GM21529 (cell line): Measurements from ENCODE around the gene RPTOR.

Source experiments
- ATAC-seq: cut with Tn5 transposase; IDR thresholded peaks from one replicate; pipeline ENCODE4 v1.9.1; 2021; ENCODE audit not compliant: unreplicated experiment

Gene RPTOR

DNA sequence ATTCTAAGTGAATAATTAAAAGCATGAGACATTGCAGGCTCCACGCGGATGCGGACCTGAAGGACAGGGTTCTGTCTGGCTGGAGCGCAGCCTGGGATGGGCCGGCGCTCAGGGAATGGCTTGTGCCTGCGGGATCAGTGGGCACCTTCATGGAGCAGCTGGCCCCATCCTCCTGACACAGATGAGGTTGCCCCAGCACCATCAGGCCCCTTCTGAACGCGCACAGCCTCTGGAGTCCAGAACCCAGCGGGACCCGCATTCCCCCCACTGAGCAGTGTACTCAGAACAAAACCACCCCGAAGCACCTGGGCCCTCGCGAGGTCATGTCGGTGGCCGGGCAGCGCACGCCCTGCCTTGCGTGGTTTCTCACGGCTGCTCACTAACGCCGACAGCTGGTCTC lies 376.5 kb downstream of the RPTOR start:
- ATAC-seq, result no peak

DNA sequence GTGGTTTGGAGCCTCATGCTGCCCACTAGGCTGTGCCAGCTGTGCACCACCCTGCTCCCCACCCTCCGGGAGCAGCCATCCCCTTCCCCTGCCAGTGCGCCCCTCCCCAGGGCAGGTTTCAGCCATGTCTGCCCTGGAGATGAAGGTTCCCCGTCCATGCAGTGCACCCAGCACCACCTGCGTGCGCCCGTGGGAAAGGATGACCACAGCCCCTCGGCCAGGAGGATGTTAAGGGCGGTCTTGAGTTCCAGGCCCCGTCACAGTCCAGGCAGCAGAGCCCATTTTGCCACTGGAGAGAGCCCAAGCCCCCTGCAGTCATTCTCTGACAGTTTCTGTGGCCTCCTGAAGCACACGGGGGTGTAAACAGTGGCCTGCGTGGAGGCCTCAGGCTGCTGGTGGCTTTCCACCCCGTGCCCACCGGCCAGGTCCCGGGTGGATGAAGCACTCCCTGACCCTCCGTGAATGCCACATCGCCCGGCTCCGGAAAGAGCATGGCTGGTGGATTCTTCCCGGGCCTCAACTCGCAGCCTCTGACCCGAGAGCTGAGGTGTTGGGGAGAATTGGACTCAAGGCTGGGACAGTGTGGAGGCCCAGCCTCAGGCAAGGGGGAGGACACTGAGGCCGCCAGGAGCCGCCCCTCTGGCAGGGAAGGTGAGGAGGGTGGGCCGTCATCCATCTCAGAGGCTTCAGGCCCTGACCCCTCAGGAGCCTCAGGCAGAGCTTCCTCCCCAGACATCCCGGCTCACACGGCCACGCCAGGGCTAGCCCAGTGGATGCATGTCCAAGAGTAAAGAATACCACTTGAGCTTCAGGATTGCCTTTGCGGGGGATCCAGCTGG lies 377.3 kb downstream of the RPTOR start:
- no peak for ATAC-seq

DNA sequence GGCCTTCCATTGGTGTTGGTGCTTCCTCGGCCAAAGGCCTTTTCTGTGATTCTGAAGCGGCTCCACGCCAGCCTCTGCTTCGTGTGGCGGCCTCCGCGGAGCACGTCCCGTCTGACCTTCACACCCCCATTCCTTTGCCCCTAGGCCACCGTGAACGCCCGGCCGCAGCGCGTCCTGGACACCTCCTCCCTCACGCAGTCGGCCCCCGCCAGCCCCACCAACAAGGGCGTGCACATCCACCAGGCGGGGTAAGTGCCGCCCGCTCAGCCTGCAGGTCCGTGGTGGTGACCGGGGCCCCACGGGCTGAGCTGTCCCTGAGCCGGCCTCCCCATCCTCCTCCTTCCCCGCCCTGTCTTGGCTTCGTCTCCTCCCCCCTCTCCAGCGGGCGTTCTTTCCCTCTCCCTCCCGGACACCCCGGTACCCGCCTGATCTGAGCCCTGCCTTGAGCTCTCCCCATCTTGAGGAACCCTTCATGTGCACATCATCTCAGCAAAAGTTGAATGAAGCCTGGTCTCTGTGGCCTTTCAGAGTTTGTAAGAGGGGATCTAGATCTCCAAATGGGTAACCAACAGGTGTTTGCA lies 378.0 kb downstream of the RPTOR start:
- no peak for ATAC-seq

DNA sequence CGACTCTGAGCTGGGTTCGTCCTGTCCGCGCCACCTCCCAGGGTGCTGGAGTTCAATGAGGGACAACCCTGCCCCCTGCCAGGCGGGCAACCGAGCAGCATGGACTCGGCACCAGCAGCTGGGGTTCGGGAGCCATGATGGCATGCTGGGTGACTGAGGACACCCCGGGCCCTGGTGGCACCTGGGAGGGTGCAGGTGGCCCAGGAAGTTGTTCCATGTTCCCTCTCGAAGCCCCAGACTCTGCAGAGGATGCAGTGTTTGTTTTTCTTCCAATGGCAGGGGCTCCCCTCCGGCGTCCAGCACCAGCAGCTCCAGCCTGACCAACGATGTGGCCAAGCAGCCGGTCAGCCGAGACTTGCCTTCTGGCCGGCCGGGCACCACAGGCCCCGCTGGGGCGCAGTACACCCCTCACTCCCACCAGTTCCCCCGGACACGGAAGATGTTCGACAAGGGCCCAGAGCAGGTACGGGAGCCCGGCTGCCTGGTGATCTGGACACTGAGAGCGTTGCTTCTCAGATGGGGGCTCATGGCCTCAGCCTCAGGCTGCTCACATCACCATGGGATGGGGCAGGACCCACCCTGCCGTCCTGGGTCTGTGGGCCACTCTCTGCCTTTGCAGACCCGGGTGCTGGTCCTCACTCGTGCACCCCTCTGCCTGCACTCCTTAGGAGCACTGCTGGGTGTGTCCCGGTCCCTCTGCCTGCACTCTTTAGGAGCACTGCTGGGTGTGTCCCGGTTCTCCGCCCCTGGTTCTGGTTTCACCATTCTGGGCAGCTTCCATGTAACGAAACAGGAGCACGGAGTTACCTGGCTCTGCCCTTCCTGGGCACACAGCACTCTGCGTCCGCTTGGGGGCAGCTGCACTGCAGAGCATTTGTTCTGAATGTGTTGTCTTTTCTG lies 378.8 kb downstream of the RPTOR start:
- ATAC-seq, result no peak

DNA sequence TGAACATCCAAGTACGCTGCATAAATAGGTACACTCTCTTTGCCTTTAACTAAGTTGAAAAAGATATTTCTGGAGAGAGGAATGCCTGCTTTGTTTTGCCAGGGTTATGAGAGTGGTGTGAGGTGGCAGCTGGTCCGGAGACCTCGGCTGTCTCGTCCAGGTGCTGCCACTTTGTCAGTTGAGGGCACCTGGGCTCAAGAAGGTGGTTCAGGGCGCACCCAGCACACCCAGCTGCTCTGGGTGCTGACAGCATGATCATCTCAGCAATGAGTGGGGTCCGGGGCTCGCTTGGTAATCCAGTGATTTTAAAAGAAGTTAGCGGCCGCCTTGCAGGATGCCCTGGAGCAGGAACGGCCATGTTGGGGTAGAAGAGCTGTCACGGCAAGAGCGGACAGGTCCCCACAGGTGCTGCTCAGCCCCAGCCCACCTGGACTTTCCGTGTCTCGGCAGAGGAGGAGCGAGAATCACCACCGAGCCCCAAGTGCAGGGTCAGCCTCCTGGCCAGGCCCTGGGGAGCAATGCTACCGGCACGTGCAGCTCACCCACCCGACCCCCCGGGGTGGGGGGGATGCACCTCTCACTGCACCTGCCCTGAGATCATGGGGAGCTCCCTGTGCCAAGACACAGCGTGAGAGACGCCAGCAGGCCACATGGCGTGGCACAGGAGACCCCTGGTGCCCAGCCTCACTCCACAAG lies 379.6 kb downstream of the RPTOR start:
- no peak for ATAC-seq

DNA sequence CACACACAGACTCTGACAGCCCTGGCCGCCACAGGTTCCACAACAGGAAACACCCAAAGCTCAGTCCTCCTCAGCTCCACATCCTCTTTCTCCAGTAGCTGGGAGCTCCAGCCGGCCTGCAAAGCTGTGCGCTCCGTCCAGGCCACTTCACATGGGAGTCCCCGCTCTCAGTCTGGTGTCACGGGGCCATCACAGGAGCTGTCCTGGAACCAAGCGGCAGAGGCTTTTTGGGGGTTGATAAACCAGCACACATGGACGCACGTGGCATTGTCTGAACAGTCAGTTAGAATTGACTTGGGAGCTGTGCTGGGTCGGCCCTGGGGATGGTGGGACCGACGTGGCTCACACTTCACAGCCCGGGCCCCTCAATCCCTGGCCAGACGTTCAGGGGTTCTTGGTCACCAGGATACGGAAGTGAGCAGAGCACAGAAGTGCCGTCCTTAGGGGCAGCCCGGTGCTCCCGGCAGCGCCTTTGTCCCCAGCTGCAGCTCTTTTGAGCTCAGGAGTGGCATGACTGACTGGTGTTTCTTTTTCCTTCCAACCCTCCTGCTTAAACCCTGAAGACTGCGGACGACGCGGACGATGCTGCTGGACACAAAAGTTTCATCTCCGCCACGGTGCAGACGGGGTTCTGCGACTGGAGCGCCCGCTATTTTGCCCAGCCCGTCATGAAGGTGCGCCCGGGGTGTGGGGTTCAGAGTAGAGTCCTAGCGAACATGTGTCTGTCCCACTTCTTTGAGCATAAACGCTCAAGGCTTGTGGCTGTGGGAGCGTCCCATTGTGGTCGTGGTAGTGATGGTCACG lies 380.4 kb downstream of the RPTOR start:
- no peak for ATAC-seq

DNA sequence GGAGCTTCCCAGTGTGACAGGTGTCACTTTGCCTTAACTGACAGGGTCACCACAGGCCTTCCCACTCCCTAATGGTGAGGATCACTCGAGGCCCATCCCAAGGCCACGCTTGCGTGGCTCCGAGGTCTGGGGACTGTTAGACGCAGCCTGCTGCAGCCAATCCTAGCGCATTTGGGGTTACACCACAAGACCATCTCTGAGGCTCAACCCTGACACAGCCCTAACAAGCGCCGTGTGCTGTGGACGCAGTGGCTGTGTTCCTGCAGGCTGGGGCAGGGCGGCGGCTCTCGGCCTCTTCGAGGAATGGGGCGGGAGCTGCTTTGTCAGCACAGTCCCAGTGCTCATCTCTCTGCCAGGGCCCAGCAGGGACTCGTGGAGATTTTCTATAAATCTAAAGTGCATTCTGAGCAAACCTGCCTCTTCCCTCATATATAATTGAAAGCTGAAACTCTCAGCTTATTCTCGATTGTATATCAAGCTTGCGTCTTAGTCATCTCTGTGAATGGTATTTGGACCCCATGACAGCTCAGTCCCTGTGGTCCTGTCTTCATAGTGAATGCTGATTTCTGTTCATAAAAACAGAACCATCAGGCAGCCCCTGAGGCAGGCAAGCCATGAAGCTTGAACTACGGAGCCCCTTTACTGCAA lies 381.2 kb downstream of the RPTOR start:
- no peak for ATAC-seq

DNA sequence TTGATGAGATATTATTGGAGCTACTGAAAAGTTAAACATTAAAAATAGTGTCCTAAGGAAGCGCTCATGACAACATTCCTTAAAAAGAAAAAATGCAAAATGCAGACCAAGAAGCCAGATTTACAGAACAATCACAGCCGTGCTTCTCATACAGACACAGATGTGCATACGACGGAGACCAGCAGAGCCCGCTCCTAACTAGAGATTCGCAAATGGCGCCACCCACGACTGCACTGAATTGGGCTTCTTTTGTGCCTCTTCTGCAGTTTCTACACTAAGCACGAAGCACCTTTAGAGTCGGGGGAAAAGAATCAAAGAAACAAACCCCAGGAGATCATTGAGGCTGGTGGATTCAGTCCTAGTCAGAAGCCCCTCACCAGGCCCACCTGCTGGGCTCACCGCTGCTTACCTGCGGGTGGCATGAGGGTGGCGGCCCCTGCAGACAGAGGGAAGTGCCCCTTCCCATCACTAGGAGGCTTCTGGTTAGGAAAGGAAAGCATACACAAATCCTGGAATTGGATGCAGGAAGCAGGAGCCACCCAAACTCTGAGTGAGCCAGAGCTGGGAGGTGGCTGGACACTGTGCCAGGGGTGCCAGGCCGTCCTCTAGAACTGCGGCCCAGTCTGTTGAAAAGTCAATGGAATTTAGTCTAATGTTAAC lies 382.1 kb downstream of the RPTOR start:
- ATAC-seq, result no peak

DNA sequence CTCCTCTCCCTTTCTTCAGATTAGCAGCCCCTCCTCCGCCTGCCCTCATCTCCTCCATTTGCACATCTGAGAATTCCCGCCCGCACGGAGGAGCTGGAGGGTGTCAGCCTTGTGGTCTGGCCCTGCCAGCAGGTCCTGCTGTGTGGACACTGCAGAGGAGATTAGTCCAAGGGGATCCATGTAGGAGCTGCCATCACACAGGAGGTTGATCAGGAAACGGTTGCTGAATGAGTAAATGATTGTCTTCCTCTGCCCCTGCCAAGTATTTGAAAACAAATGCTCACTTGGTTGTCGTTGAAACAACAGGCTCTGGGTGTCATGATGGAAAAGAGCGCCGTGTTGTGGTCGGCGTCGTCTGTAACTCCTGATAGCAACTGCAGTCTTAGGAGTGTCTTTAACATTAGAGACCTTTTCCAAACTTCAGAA lies 383.2 kb downstream of the RPTOR start:
- ATAC-seq, result no peak

DNA sequence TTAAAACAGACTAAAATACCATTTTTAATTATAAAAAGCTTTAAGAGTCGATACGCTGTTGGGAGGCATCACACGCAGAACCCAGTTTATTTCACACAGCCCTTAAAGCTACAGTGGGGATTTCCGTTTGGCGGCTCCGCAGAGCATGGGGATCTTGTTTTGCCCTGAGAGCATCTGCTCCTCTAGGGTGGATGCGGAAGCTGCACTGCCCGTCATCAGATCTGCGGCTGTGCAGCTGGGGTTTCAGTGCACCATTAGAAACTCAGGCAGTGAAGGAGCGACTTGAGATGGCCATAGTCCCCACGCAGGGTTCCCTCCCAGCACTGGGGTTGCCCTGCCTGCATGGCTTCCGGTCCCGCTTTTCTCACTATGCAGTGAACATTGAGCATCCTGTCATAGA lies 384.8 kb downstream of the RPTOR start:
- ATAC-seq, result no peak

DNA sequence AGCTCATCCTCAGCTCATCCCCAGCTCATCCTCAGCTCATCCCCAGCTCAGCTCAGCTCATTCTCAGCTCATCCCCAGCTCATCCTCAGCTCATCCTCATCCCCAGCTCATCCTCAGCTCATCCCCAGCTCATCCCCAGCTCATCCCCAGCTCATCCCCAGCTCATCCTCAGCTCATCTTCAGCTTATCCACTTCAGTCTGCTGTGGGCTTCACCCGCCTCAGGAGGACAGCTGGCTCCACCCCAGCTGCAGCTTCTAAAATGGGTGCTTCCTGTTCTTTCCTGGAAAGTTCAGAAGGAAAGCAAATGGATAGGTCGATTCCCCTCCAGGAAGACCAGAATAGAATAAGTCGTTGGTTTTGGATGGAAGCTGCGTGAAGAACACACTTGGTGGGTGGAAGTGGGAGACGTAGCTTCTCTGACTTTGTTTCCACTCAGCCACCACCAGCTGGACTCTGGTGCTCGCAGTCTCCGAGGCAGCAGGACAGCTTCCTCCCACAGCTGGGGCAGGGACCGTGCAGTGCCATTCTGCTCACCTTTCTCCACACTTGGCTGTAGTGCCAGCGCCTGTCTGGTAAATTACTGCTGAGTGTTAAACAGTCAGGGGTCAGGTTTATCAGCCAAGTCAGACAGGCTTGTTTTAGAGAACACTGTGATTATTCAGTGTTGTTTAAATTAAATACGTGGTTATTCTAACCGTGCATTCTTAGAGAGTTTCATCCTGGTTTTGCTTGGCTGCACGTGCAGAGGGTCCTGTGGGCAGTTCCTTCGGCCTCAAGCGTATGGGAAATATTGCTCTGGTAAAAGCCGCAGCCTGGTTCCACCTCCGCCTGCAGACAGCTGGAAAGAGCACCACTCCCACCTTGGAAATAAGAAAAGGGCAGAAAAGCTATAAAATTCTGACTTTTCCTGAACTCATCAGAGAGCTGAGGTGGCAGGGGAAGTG lies 386.0 kb downstream of the RPTOR start:
- ATAC-seq, result no peak

DNA sequence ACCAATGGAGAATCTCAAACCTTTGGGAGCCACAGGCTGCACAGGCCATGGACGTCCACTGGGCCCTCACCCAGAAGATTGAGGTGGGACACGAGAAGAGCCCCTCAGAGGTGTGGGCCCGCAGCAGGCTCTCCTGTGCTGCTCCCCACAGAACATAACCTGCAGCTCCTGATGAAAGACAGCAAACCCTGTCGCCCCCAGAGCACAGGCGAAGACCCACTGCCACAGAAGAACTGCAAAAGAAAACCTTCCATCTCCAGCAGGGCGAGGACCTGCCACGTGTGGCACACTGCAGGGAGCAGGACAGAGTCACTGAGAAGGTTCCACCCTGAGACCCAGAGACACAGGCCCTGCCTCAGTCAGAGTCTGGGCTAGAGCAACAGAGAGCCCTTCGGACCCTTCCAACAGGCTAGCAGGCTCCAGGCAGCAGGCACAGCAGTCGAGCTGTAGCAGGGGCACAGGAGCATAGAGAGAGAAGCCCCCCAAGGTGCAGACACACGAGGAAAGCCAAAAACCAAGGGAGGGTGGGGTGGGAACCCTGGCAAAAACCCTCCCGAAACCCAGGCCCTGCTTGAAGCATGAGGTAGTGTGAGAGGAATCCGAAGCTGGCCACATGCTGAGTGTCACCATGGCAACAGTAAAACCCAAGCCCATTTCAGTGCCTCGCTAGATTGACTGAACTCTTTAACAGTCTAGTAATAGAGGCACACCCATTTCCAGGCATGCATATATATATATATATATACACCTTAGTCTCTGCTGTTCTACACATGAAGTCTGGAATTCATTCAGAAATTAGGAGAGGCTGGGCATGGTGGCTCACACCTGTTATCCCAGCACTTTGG lies 387.0 kb downstream of the RPTOR start:
- no peak for ATAC-seq

DNA sequence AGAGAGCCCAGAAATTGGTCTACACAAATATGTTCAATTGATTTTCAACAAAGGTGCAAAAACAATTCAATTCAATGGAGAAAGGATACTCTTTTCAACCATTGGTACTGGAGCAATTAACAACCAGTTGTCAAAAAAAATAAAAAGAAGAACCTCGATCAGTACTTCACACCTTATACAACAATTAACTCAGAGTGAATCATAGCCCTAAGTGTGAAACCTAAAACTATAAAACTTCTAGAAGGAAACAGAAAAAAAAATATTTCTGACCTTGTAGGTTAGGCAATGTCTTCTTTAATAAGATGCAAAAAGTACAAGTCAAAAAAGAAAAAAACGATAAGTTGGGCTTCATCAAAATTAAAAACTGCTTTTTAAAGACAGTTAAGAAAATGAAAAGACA lies 390.9 kb downstream of the RPTOR start:
- no peak for ATAC-seq

DNA sequence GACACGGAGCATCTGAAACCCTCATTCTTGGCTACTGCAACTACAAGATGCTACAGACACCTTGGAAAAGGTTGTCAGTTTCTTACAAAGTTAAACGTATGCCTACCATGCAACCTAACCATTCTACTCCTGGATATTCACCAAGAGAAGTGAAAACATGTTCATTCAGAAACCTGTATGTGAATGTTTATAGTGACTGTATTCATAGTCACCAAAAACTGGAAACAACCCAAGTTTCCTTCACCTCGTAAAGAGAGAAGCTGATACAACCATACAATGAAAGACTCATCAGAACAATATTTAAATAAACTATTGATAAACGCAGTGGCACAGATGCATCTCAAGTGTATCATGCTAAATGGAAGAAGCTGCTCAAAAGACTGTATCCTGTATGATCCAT lies 391.6 kb downstream of the RPTOR start:
- no peak for ATAC-seq

DNA sequence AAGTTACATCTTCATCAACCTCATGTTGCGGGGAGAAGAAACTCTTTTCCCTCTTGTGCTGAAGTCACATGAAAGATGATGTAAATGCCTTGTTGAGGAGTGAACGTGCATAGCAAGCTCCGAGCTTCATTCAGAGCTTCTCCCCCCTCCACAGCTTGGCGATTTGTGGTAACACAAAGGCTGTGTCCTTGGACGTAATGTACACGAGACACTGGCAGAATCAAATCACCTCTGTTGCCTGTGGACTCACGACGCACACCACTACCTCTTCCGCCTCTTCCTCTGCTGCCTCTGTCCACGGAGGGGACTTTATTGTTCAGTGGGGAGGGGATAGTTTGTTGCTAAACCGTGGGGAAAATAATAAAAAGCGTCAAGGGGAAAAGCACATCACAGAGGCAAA lies 392.1 kb downstream of the RPTOR start:
- no peak for ATAC-seq

DNA sequence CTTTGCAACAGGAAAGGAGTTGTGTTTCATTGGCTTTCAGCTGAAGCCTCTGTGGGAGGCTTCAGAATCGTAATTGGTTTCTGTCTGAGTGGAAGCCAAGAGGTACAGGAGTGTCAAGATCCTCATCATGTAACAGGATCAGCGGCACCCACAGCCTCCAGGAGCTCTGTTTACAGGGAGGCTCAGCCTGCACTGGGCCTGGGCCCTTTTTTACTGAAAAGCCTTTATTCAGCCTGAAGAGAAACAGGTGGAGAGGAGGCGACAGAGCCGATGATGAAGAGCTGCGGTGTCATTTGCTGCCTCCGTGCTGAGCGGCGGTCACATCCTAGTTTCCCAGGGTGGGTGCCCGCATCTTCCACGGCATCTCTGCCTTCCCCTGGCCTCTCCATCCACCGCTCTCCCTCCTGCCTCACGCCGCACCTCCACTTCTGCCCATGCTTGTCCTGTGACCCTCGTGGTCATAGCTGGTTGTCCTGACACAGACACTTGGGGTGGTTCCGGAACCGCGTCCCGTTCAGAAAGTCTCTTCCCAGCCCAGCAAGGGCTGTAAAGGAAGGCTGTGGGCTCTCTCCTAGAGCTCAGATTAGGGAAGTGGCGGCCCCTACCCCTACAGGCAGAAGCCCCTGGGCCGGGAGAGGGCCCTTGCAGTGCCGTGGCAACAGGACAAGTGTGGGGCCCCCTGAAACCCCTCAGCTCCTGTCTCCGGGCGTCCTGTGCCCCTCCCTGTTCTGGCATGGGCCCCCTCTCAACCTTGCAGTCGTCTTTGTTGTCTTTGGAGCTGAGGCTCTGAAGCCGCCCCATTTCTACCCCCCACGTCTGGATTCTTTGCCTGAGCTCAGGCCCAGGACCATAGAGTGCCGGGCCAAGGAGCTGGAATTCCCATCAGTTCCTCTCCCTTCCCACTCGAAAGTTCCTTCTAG lies 393.1 kb downstream of the RPTOR start:
- ATAC-seq, result no peak
